Pancreas (tissue), 10 donors: ENCODE results near the gene EOLA1. TPM values are rescaled to one million over a fixed set of nuclear protein-coding genes. Genes with fewer than 3 reads are reported as not detected.
"Not testable (repeated sequence)": the region's sequence is repeated elsewhere in the genome, so short reads cannot be mapped to it uniquely, and the experiment has no call there.

Experiments
- ATAC-seq, 4 donors: fragments of 200-7000 bp; cut with Tn5 transposase; one replicate each; pipeline versions ENCODE4 v1.8.0 to v1.9.1; 2020; ENCODE audit warnings: mild to moderate bottlenecking in 4 of 4, moderate library complexity in 4 of 4
- DNase-seq, 6 donors: peaks; one replicate each; pipeline ENCODE4 v3.0.0-alpha.2; 2020
- FAIRE-seq: peaks from 2 replicates; lab custom pipeline; 2012; peaks lifted over from hg19 to GRCh38; lab: Jason Lieb, UNC
- H3K27ac ChIP-seq, 4 donors: fragments of 200-600 bp; sonication (generic); 1 replicate in 3 of 4; 2 replicates in 1 of 4; pipeline versions ENCODE4 v1.5.0 to v1.8.0; 2020
- H3K27me3 ChIP-seq, 4 donors: fragments of 200-600 bp; one replicate each; pipeline ENCODE4 v1.8.0; 2021
- H3K36me3 ChIP-seq, 3 donors: fragments of 200-600 bp; sonication (generic) in 1 of 3; one replicate each; pipeline versions ENCODE4 v1.5.0 to v1.8.0; 2020 to 2021
- H3K4me1 ChIP-seq, 3 donors: fragments of 200-600 bp; one replicate each; pipeline ENCODE4 v1.8.0; 2021
- H3K4me3 ChIP-seq, 4 donors: fragments of 200-600 bp; sonication (generic) in 2 of 4; one replicate each; pipeline versions ENCODE4 v1.5.0 to v1.8.0; 2020 to 2021
- H3K9me3 ChIP-seq, 4 donors: fragments of 200-600 bp; one replicate each; pipeline ENCODE4 v1.8.0; 2021
- WGBS, 2 donors: extraction: QIAGEN DNeasy Blood & Tissue Kit; methylation state at CpG; one replicate each; pipeline ENCODE4 v1.1.7; 2013; 5-methylcytosine and 5-hydroxymethylcytosine counted together
- intact Hi-C, 3 donors: fragments of 100-400 bp; cut with DNase I; formaldehyde crosslinking; loops; one replicate each; pipeline versions ENCODE4 v1.11.1 to v1.14.2; 2022
- polyA plus RNA-seq, 2 donors: library from polyadenylated mRNA; stranded (reverse); fragments of 200-250 nt; gene quantifications; one replicate each; pipeline ENCODE4 v1.2.3, GENCODE V29; 2013
- total RNA-seq, 6 donors: library from RNA; stranded (reverse); fragmentation: NEBNext Ultra II Directional in 4 of 6; extraction: Animal tissue kit (Norgen Biotek cat#: 25700) in 4 of 6; gene quantifications; one replicate each; pipeline versions ENCODE4 v1.2.1 to v1.2.4, GENCODE V29; 2021 to 2023
- TF ChIP-seq, protein P1 (sequence below), 4 donors: fragments of 200-600 bp; sonication (generic) in 3 of 4; IDR thresholded peaks; one replicate each; pipeline versions ENCODE4 v1.5.0 to v1.8.0; 2021; ENCODE audit warnings: antibody characterized with exemption in 4 of 4
- donor health status: healthy with polysubstance abuse.
- donor health status: DM: no; HTN: no; CAD: no; lungs with moderate emphysema.
- donor health status: DM: no; HTN: no; CAD: no.
- donor health status: control.
- donor health status: control.
- donor health status: Bipolar disorder and iron deficiency.
- donor health status: DM: yes; HTN: yes; CAD: no.
- donor health status: DM: no; HTN: no; CAD: no.
- donor health status: DM: no; HTN: no; CAD: no.
- donor health status: DM: yes; HTN: yes; CAD: no.

EOLA1 gene
- total and polyA plus RNA-seq, 8 donors, result 11.0 to 19.1 (median 11.7) TPM

DNA sequence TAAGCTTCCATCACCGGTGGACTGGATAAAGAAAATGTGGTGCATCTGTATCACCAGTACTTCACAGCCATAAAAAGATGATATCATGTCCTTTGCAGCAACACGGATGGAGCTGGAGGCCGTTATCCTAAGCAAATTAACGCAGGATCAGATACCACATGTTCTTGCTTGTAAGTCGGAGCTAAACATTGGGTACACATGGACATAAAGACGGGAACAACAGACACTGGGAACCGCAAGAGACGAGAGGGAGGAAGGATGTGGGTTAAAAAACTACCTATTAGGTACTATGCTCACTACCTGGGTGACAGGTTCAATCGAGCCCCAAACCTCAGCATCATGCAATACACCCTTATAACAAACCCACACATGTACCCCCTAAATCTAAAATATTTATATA, 19.4 kb upstream of the EOLA1 start:
- WGBS, 2 donors, result 65 to 70% methylated on average over 9 of the region's 9 CpGs
- DNase-seq (no peak), ATAC-seq (no peak), FAIRE-seq (no peak)
- Histone ChIP-seq H3K27me3 (no peaks in the 10 kb centered on the region), H3K4me1 (no peaks in the 10 kb centered on the region), H3K36me3 (no peaks in the 10 kb centered on the region), H3K9me3 (no peaks in the 10 kb centered on the region), H3K27ac (no peak overlapping the region), H3K4me3 (no peak overlapping the region)
- intact Hi-C loops, result no loop called here
- TF ChIP-seq, protein P1, sequence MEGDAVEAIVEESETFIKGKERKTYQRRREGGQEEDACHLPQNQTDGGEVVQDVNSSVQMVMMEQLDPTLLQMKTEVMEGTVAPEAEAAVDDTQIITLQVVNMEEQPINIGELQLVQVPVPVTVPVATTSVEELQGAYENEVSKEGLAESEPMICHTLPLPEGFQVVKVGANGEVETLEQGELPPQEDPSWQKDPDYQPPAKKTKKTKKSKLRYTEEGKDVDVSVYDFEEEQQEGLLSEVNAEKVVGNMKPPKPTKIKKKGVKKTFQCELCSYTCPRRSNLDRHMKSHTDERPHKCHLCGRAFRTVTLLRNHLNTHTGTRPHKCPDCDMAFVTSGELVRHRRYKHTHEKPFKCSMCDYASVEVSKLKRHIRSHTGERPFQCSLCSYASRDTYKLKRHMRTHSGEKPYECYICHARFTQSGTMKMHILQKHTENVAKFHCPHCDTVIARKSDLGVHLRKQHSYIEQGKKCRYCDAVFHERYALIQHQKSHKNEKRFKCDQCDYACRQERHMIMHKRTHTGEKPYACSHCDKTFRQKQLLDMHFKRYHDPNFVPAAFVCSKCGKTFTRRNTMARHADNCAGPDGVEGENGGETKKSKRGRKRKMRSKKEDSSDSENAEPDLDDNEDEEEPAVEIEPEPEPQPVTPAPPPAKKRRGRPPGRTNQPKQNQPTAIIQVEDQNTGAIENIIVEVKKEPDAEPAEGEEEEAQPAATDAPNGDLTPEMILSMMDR (IDR thresholded peaks at IDR 0.05), result no peak

DNA sequence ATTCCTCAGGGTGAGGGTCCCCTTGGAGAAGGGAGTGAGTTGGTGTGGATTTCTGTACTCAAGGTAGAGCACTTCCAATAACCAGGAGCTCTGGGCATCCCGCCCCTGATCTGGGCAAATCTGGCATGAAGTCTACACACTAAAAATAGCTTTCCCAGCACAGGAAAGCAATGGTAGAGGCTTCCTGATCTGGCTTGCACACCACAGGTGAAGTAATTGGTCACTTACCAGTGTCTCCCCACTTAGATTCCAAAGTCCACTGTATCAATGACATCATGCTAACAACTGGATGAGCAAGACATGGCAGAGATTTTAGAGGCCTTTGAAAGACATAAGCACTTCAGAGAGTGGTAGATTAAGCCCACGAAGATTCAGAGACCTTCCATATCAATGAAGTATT, 17.9 kb upstream of the EOLA1 start:
- H3K4me1 ChIP-seq, result no peaks in the 10 kb centered on the region
- no peak for FAIRE-seq
- no peak overlapping the region for H3K4me3 ChIP-seq
- no peaks in the 10 kb centered on the region for H3K36me3 ChIP-seq
- peak; percentile 69 to 86 (median 82) for ATAC-seq
- peak overlapping the region in 2 of 4 donors; percentile 48 for H3K27ac ChIP-seq
- intact Hi-C loops, result no loop called here
- no peaks in the 10 kb centered on the region for H3K27me3 ChIP-seq
- 33 to 50% methylated on average over 2 of the region's 2 CpGs for WGBS, 2 donors
- no peaks in the 10 kb centered on the region for H3K9me3 ChIP-seq
- TF ChIP-seq, protein P1 (IDR thresholded peaks at IDR 0.05), result no peak
- DNase-seq, result peak in 4 of 6 donors; percentile 36 to 62 (median 49)

DNA sequence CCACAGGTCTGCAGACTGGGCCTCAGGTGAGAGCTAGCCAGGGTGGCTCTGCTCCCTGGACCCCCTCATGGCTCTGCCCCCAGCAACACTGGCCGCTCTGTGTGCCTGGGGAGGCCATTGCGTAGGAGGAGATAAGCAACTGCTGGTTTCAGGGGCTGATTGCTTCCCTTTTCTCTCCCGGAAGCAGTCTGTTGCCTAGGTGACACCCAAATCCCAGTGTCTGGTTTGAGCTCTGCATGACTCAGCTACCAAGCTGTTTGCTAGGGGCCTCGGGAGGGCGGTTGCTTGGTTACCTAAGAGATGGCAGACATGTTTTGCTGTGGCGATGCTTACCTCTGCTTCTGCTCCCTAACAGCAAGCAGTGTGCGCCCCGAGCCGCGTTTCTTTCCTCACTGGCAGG, 15.4 kb upstream of the EOLA1 start:
- H3K36me3 ChIP-seq, H3K27me3 ChIP-seq, H3K4me3 ChIP-seq, intact Hi-C loops, H3K27ac ChIP-seq, H3K4me1 ChIP-seq, H3K9me3 ChIP-seq: not testable (repeated sequence)
- FAIRE-seq (peak; percentile 96), DNase-seq (peak in 2 of 6 donors; percentile 13 to 30), ATAC-seq (peak; percentile 36 to 77 (median 62))
- WGBS, 2 donors, result 50 to 55% methylated on average over 3 to 6 of the region's 10 CpGs

DNA sequence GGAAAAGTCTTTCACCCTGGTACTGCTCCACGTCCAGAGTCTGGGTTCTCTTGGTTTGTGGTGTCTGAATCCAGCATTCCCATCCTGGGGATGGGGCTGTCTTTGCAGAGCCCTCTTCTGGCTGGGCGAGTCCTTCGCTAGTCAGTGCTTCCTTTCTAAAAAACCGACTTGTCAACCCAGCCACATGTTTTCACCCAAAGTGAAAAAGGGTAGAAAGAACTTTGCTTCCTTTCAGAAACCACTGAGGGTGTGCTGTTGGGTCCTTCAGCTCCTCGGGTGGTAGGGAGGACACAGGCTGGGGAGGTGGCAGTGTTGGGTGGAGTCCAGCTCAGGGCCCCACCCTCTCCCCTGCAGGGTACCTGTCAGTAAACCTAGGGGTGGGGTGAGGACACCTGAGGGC, 14.9 kb upstream of the EOLA1 start:
- FAIRE-seq, H3K9me3 ChIP-seq, H3K27me3 ChIP-seq, DNase-seq, H3K36me3 ChIP-seq, H3K4me1 ChIP-seq, H3K27ac ChIP-seq, H3K4me3 ChIP-seq, intact Hi-C loops: not testable (repeated sequence)
- ATAC-seq, result peak in 1 of 4 donors; percentile 10
- WGBS, 2 donors, result 57 to 60% methylated on average over 5 of the region's 5 CpGs

DNA sequence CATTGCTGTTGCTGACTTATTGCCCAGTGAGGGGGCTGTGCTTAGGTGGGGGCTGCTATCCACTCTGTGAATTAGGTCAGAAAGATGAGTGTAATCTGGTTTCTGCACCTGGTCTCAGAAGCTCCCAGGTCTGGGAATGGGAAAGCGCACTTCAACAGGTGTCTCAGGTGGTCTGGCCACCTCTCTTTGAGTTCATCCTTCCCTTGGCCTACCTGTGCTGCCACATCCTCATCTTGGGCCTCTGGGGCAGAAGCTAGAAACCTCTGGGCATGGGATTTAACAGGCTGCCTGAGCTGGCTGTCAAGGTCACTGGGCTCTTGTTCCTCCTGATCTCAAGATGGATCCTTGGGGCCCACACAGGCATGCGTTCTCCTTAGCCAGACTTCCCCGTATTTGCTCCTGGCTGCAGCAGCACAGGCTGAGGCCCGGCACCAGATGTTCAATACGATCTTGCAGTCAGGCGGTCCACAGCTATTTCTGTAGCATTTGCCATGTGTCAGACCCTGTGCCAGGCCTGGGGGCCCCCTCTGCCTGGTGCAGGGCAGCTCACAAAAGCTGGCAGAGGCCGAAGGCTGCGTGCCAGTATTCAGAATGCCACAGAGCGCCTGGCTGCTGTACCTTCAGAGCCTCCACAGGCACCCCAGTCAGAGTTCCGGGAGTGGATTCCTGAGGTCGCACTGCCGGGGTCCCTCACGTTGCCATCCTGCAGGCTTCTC, 14.3 kb upstream of the EOLA1 start:
- H3K4me3 ChIP-seq, H3K4me1 ChIP-seq, H3K27me3 ChIP-seq, intact Hi-C loops, H3K27ac ChIP-seq, FAIRE-seq, H3K9me3 ChIP-seq, H3K36me3 ChIP-seq: not testable (repeated sequence)
- ATAC-seq (peak in 2 of 4 donors; percentile 22 to 33), DNase-seq (peak in 1 of 6 donors; percentile 27)
- 62 to 73% methylated on average over 7 to 9 of the region's 13 CpGs for WGBS, 2 donors

DNA sequence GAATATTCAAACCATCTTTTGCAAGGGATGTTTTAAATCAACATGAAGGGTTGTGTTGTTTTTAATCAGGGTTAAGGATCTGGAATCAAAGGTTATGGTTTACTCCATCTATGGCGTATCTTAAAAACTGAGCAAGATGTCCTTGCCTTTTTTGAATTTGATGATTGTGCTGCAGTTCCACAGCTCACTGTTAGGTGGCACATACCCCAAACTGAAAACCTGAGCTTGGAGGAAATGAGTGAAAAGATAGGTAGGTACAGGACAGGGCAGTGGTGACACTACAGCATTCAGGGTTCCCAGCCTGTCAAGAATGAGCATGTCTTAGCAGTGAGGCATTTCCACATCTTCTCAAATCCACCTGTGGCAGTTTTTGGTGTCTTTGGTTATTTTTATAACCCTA, 13.1 kb upstream of the EOLA1 start:
- ATAC-seq (peak; percentile 29 to 55 (median 49)), FAIRE-seq (peak; percentile 57)

More for the DNA sequence above, 13.1 kb upstream of the EOLA1 start:
- Histone ChIP-seq H3K27me3 (no peaks in the 10 kb centered on the region), H3K36me3 (no peaks in the 10 kb centered on the region), H3K4me1 (no peaks in the 10 kb centered on the region), H3K9me3 (no peaks in the 10 kb centered on the region), H3K27ac (no peak overlapping the region), H3K4me3 (no peak overlapping the region)
- intact Hi-C loops, result no loop called here
- DNase-seq, result no peak
- WGBS, 2 donors, result 45 to 57% methylated on average over 1 of the region's 1 CpG
- TF ChIP-seq, protein P1 (IDR thresholded peaks at IDR 0.05), result peak in 3 of 4 donors; percentile 23 to 31 (median 25)
